CD4-positive, alpha-beta T cell treated with Interferon gamma for 1 hour (primary cell): ENCODE results near the gene STK40.

ENCODE experiments used
- DNase-seq: peaks from one replicate; pipeline ENCODE4 v3.0.0-alpha.2; 2020

Gene STK40, protein sequence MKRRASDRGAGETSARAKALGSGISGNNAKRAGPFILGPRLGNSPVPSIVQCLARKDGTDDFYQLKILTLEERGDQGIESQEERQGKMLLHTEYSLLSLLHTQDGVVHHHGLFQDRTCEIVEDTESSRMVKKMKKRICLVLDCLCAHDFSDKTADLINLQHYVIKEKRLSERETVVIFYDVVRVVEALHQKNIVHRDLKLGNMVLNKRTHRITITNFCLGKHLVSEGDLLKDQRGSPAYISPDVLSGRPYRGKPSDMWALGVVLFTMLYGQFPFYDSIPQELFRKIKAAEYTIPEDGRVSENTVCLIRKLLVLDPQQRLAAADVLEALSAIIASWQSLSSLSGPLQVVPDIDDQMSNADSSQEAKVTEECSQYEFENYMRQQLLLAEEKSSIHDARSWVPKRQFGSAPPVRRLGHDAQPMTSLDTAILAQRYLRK

DNA sequence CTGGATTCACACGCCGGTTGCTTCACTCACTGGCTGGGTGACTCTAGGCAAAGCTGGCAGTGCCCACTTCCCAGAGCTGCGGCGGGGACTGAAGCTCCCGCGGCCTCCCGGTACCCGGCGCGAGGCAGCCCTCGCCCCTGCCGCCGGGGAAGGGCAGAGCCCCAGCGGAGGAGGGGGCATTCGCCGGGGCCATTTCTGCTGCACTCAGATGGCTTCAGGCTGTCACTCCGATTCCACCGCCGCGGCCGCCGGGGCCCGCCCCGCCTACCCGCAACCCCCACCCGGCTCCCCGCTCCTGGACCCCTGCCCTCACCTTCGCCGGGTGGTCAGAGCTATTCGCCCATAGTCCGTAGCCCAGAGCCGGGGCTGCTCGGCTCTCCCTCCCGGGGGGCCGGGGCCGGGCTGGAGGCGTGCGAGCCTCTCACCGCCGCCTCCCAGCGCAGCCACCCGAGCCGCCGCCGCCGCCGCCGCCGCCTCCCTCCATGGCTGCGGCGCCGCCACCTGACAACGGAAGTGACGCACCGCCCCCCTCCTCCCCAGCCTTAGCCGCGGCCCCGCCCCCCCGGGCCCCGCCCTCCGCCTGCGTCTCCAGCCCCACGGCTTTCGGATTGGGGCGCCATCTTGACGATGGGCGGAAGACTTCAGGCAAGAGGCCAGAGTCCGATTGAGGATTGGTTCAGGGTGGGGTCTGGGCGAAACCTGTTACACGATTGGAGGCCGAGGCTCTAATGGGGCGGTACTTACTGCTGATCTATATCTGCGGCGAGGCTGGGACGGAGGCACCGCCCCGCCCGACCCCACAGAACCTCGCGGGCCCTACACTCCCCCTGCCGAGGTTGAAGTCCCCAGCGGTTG is at the start of gene STK40:
Gene STK40, minus strand, starts transcription at position 515 of the 855 bp plus-strand sequence. CDS start 24,592 bp downstream, outside the sequence.
- peak; percentile 99 for DNase-seq

DNA sequence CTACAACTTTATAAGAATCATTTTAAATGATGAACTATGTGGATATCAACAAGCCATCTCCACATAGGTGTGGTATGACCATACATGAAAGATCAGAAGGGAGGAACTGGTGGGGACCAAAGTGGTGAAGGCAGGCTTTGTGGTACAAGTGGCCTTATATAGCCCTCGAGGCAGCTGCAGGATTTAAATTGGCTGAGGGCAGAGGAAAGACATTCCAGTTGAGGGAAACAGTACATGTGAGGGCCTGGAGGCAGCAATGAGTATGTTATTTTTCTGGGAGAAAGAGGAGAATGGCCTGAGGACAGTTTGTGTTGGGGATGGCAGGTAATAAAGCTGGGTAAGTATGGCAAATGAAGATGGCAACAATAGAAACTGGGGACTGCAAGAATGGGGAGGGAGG is 47.4 kb upstream of the STK40 start:
- no peak for DNase-seq

DNA sequence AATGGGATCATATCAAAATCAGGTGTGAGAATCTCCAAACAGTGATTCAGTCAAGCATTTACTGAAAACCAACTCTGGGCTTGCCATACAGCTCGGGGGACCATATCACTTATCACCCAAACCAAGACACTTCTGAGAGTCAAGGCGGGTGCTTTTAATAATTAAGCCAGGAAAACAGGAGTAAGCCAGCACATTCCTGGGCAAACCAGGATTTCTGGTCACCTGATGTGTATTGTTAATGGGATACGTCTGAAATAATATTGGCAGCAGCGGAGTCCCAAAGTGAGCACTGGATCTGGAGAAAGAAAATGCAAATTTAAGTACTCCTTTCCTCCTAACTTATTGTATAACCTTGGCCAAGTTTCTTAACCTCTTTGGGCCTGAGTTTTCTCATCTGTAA is 46.9 kb upstream of the STK40 start:
- DNase-seq, result no peak

DNA sequence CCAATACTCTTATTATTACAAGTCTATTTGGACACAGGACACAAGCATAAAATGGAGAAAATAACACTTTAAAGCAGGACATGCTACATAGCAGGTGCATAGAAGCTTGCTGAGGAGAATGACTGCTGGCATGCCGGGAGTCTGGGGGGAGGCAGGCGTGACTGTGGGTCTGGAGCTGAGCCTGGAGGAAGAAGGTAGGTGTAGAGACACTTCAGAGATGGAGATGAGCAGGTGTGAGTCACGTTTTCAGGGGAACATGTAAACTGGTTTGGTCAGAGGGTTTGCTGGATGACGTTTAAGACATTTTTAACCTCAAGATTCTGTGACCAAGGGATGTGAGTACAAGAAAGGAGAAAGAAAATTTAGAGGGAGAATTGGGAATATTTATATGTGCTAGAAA is 40.1 kb upstream of the STK40 start:
- no peak for DNase-seq

DNA sequence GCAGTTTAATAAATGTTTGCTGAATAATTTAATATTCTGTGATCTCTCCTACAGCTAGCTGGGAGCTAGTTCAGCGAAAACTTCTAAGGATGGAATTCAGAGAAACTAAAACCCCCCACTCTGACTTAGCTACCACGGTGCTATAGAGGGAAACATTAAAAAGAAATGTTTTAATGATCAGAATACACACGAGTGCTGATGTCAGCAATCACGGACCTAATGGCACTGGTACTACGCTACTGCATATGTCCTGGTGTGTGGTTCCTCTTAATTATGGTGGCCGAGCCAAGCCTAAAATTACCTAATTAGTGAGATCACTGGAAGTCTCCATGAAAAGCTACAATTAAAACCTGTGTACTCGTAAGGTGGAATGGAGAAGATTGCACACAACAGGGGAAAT is 35.9 kb upstream of the STK40 start:
- DNase-seq, result no peak

DNA sequence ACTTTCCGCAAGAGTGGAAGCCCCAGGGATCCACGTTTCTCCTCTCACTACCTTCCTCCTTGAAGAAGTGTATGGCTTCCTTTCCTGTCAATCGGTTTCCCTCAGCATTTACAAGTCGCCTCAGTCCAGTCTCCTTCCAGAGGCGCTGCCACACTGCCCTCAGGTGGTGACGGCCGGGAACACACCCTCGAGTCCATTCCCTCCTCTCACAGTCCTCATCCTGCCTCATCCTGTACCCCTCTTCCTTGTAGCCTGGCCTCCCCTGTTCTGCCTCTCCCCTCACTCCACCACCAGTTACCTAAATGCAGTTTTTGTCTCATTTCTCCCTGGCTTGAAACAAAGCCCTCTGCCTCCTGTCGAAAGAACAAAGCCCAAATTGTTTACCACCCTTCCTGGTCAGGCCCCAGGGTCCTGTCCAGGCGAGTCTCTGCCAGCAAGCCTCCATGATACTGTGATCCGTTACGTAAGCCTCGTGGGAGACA is 35.2 kb upstream of the STK40 start:
- peak; percentile 83 for DNase-seq

DNA sequence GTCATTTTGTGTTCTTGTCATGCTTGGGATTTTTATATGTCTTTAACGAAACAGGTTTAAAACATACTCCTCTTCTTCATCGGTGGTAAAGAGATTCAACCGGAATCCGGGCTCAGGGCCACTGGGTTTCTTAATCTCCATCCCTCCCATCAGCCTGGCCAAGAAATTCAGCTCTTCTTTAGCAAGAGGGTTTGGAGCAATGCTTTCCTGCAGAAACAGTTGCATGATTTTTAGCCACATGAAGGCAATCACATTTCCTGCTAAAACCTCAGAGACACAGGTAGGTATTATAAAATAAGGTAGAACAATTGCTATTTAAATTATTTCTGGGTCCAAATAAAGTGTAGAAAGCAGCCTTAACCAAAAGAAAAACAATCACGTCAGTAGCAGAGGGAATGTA is 34.7 kb upstream of the STK40 start:
- no peak for DNase-seq

DNA sequence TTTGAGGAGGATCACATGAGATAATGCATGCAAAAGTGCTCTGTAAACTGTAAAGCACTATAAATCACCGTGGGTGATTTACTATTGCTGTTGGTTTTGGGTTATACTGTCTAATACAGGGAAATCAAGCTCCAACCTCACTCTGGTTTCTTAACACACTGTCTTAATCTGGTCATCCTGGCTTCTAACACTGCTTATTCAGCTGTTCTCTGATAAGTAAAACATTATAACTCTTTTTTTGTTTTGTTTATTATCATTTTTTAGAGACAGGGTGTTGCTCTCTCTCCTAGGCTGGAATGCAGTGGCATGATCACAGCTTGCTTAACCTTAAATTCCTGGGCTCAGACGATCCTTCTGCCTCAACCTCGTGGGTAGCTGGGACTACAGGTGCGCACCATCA is 33.8 kb upstream of the STK40 start:
- DNase-seq, result no peak

DNA sequence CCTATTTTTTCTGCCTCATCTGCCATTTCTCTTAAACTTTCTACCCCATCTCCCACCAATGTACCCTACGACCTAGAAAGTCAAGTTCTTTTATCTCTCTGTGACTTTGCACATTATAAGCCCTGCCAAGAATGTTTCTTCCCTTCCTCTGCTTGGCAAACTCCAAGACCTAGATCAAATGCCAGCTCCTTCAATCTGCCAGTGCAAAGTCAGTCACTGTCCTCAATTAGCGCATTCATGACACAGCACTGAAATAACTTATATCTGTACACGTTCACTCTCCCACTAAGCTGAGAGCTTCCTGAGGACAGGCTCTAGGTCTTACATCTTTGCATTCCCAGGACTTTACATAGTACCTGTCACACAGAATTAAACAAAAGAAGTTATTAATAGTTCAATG is 33.4 kb upstream of the STK40 start:
- no peak for DNase-seq

DNA sequence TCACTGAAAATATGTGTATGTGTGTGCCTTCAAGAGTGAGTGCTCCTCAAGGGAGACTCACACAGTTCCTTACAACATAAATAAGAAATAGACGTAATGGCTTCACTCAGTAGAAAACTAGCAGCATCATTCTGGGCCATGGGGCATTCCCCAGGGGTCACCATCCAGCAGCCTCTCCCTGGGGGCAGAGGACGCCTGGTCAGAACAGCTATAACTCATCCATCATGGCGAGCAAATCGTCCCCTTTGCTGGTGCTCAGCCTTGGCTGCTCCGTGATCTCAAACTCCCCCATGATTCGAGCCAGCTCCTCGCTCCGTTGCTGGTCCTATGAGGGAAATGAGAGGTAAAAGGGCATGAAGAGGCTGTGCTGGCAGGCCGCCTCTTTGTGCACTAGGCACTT is 32.2 kb upstream of the STK40 start:
- DNase-seq, result no peak

DNA sequence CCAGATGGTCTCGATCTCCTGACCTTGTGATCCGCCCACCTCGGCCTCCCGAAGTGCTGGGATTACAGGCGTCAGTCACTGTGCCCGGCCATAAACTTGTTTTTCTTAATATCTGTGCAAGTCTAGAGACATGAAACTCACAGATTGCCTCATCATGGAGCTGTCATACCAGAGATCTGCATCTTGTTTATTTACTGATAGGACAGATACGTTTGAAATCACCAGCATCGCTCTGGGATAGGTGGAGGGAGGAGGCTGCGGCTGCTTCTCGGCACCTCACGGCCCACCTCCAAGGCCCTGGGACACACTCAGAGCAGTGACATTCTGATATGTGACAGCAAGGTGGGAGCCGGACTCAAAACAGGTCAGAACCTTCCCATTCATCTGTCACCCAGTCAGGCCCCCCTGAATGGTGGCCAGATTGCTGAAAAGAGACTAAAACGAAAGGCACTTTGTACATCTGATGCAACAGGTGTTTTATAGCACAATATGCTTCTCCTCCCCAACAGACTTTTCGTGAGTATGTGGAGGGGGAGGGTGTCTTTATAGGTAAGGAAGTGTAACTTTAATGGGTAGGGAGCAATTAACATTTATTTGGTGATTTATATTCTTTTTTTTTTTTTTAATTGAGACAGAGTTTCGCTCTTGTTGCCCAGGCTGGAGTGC is 30.1 kb upstream of the STK40 start:
- DNase-seq, result no peak

DNA sequence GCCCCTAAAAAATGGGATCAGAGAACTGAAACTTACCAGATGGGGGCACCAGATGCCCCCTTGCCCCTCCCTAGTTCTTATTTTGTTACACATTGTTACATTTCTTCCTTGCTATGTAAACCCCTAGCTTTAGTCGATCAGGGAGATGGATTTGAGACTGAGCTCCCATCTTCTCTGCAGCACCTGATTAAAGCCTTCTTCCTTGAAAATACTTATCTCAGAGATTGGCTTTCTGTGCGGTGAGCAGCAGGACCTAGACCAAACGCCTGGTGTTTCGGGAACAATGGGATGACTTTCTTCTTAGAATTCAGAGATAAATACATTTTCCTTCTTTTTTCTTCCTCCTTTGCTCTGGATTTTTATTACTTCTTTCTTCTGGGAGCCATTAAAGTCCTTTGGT is 28.7 kb upstream of the STK40 start:
- no peak for DNase-seq

DNA sequence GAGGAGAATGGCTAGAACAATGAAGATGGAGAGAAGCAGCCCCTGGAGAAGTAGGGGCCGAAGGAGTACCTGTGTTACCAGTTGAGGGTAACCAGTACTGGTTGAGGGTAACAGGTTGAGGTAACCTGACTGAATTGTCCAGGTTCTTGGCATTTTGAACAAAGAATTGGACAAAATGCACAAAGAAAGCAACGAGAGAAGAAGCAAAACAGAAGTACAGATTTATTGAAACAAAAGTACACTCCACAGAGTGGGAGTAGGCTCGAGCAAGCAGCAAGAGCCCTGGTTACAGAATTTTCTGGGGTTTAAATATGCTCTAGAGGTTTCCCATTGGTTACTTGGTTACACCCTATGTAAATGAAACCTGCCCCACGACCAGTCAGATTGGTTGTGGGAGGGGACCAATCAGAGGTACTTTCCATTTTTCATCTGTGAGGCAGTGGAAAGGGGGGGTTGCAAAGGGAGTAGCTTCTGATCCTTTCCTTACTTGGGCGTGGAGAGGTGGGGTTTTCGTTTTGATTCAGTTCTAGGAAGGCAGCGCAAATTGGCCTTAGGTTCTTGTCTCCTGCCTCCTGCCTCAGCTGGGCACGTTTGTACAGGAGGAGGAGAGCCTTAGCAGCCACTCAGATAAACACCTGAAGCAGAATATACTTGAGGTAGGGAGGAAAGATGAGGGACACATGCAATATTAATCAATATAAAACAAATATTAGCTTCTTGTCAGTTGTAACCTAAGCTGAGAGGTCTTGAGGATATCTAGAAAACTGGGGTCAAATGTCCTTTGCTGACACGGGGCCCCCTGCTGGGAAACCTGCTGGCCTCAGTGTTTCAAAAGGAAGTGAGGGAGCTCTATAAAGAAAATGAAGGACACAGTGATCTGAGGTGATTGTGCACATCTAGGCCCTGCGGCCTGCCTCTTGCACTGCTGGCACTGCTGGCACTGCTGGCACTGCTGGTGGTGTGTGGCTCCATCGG is 26.2 kb upstream of the STK40 start:
- DNase-seq, result peak; percentile 32

DNA sequence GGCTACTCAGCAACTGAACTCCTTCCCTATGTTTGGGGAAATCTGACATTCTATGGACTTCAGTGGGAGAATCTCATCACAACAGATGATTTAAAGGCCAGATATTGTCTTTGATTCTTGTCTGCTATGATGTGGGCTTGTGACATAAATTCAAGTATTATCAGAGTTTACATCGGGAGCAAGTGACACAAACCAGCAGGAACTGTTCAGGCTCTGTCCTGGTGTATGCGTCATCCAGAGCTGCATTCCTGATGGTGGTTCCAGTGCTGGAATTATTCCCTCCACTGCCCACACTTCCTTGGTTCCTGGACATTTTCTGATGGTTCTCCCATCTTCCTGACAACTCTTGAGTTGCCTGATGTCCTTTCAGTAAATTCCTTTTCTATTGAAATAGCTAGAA is 22.8 kb upstream of the STK40 start:
- no peak for DNase-seq

DNA sequence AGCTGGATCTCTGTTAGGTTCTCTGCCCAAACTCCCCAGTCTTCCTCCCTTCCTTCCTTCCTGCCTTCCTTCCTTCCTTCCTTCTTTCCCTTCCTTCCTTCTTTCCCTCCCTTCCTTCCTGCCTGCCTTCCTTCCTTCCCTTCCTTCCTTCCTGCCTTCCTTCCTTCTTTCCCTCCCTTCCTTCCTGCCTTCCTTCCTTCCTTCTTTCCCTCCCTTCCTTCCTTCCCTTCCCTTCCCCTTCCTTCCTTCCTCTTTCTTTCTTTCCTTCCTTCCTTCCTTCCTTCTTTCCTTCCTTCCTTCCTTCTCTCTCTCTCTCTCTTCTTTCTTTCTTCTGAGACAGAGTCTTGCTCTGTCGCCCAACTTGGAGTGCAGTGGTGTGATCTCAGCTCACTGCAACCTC is 20.7 kb upstream of the STK40 start:
- no peak for DNase-seq

DNA sequence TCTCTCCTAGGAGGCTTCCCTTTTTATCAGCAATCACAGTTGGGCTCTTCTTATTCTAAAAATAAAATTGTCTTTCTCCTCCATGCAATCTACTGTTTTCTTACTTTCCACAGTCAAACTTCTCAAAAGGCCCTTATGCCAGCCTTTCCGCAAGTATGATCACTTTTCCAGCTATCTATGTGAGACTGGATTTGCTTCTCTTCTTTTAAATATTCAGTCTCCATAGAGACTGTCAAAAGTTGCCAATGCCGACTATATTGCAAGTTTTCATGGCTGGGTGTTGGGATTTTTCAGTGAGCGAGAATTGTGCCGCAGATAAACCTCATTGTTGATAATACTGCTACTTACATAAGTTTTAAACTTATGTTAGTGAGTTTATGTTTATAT is 16.8 kb upstream of the STK40 start:
- DNase-seq, result no peak

DNA sequence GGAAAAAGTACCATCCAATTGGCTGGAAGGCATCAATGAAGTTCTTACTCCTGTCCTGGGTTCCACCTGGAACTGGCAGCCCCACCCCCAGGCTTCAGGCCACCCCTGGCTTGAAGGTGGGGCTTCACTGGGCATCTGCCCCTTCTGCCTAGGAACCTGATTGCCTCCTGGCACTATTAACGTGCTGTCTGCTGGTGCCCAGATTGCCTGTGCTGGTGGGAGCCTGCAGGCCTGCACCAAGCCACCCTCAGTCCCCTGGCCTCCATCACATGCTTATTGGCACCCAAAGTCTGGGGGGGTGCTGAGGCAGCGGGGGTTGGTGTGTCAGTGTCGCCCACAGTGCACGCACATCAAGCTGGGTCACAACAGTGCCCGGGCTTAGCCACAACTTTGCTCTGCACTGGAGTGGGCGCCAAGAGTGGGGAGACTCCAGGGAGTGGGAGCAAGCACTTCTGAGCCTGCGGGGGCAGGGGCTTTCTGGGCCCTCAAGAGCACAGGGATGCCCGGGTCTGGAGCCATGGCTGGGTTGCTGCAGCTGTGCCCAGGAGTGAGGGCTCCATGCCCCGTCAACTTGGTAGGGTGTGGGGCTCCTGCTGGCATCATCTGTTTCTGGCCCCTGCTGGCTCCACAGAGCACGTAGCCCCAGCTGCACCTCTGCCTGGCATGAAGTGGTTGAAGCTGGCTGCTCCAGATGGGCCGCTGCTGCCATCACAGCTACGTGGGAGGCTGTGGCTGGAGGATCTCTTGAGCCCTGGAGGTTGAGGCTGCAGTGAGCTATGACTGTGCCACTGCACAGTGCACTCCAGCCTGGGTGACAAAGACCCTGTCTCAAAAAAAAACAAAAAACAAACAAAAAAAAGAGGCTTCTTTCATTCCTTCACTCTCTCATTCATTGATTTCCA is 16.1 kb upstream of the STK40 start:
- no peak for DNase-seq

DNA sequence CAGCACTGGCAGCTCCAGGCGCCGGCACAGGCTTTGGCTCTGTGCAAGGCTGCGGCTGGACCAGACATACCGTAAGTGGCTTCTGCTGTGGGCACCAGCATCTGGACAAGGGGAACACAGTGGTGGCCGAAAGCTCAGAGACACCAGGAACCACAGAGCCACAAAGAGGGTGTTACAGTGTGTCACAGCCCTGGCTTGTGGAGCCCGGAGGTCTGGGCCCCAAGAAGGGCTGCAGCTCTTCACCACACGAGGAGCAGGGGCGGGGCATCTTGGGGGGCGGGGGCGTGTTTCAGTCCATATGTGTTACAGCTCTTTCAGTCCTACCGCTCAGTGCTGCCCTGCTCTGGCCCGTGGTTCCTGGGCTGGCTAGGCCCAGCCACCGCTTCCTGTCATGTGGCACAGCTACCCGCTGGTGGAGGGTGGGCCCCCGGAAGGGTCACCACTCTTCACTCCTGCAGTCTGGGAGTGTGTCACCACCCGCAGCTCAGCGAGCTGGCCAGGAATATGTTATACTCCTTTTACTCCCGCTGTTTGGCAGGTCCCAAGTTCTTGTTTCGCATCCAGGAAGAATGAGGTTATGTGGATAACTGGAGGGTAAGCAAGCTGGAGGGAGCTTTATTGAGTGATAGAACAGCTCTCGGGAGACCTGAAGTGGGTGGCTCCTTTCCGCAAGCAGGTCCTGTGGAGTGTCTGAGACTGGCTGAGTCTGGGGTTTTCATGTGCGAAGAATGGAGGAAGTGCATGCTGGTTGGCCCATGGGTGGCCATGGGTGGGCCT is 15.3 kb upstream of the STK40 start:
- peak; percentile 79 for DNase-seq

DNA sequence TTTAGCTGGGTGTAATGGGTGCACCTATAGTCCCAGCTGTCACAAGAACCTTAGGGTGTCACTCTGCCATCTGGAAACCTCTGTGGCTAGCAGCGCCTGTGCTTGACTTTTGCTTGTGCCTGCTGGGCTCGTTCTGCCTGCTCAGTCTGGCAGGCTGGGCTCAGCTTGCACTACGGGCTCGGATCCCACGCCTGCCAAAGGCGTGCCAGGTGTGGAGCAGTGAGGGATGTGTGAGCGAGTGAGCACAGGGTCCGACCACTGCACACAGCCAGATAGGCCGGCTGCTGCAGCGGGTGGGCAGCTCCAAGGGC is 14.7 kb upstream of the STK40 start:
- DNase-seq, result no peak

DNA sequence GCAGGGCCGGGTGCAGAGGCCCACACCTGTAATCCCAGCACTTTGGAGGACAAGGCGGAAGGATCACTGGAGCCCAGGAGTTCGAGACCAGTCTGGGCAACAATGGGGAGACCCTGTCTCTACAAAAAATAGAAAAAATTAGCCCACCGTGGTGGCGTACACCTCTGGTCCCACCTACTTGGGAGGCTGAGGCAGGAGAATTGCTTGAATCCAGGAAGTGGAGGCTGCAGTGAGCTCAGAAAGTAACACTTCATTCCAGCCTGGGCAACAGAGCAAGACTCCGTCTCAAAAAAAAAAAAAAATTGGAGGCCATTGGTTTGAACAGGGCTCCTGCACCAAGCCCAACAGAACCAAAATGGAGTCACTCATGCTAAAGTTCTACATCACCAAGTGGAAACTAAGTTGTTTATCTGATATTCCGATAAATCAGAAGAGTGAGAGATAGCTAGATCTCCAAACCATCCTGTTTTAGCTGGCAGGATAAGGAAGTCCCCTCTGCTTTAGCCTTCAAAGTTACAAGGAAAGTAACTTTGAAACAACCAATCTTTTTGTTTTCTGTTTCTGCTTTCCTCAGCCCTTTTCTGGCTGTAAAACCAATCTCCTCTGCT is 12.8 kb upstream of the STK40 start:
- no peak for DNase-seq
